Neural progenitor cell (in vitro differentiated cells): ENCODE measurements around the gene ZNF18.
"Not testable (repeated sequence)": the region's sequence is repeated elsewhere in the genome, so short reads cannot be mapped to it uniquely, and the experiment has no call there.

Experiments
- EZH2 ChIP-seq: fragments of 200-600 bp; sonication (generic); IDR thresholded peaks from 2 replicates; pipeline ENCODE4 v1.6.1; 2017; ENCODE audit warnings: antibody characterized with exemption, mild to moderate bottlenecking, moderate library complexity
- EZH2phosphoT487 ChIP-seq: fragments of 200-600 bp; sonication (generic); IDR thresholded peaks from 2 replicates; pipeline ENCODE4 v1.6.1; 2017; ENCODE audit warnings: antibody characterized with exemption
- TF ChIP-seq, protein P1 (sequence below): fragments of 200-600 bp; sonication (generic); IDR thresholded peaks from 2 replicates; pipeline ENCODE4 v1.5.1; 2017; ENCODE audit warnings: antibody characterized with exemption, mild to moderate bottlenecking

GRCh38 chr17:11949571-11949970 lies 47.7 kb downstream of the ZNF18 start:
- TF ChIP-seq, protein P1, sequence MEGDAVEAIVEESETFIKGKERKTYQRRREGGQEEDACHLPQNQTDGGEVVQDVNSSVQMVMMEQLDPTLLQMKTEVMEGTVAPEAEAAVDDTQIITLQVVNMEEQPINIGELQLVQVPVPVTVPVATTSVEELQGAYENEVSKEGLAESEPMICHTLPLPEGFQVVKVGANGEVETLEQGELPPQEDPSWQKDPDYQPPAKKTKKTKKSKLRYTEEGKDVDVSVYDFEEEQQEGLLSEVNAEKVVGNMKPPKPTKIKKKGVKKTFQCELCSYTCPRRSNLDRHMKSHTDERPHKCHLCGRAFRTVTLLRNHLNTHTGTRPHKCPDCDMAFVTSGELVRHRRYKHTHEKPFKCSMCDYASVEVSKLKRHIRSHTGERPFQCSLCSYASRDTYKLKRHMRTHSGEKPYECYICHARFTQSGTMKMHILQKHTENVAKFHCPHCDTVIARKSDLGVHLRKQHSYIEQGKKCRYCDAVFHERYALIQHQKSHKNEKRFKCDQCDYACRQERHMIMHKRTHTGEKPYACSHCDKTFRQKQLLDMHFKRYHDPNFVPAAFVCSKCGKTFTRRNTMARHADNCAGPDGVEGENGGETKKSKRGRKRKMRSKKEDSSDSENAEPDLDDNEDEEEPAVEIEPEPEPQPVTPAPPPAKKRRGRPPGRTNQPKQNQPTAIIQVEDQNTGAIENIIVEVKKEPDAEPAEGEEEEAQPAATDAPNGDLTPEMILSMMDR = not testable (repeated sequence)
- not testable (repeated sequence) for TF ChIP-seq EZH2, EZH2phosphoT487
